Memory B cell (primary cell): ENCODE results near the gene ZBTB7C.

Source experiments
- ATAC-seq: fragments of 150-1000 bp; cut with Tn5 transposase; 2 replicates; pipeline ENCODE4 v1.10.0; 2021; ENCODE audit warnings: low read depth, mild to moderate bottlenecking, moderate library complexity
- DNase-seq, 2 donors: peaks; one replicate each; pipeline ENCODE4 v3.0.0; 2022; ENCODE audit warnings: low spot score in 2 of 2
- H3K27ac Mint-ChIP-seq: one replicate; pipeline ENCODE4 v1.8.0; 2022; ENCODE audit warnings: mild to moderate bottlenecking, moderate library complexity, mixed read lengths
- H3K27me3 Mint-ChIP-seq: one replicate; pipeline ENCODE4 v1.8.0; 2022; ENCODE audit warnings: mixed read lengths
- H3K36me3 Mint-ChIP-seq: one replicate; pipeline ENCODE4 v1.8.0; 2022; ENCODE audit warnings: mild to moderate bottlenecking, mixed read lengths
- H3K4me1 Mint-ChIP-seq: one replicate; pipeline ENCODE4 v1.8.0; 2022; ENCODE audit warnings: mixed read lengths
- H3K4me3 Mint-ChIP-seq: one replicate; pipeline ENCODE4 v1.8.0; 2022; ENCODE audit warnings: mild to moderate bottlenecking, moderate library complexity, mixed read lengths
- H3K9me3 Mint-ChIP-seq: one replicate; pipeline ENCODE4 v1.8.0; 2022; ENCODE audit warnings: mixed read lengths

The ZBTB7C gene

GRCh38 chr18:48138210-48138609 is 271.0 kb downstream of the ZBTB7C start:
- H3K36me3 Mint-ChIP-seq = no peaks in the 10 kb centered on the region
- H3K9me3 Mint-ChIP-seq = no peaks in the 10 kb centered on the region
- peaks cover 19% of the 10 kb centered on the region for H3K27me3 Mint-ChIP-seq
- ATAC-seq (no peak), DNase-seq (no peak)
- H3K4me3 Mint-ChIP-seq = no peak overlapping the region
- H3K27ac Mint-ChIP-seq = no peak overlapping the region
- no peaks in the 10 kb centered on the region for H3K4me1 Mint-ChIP-seq

DNA sequence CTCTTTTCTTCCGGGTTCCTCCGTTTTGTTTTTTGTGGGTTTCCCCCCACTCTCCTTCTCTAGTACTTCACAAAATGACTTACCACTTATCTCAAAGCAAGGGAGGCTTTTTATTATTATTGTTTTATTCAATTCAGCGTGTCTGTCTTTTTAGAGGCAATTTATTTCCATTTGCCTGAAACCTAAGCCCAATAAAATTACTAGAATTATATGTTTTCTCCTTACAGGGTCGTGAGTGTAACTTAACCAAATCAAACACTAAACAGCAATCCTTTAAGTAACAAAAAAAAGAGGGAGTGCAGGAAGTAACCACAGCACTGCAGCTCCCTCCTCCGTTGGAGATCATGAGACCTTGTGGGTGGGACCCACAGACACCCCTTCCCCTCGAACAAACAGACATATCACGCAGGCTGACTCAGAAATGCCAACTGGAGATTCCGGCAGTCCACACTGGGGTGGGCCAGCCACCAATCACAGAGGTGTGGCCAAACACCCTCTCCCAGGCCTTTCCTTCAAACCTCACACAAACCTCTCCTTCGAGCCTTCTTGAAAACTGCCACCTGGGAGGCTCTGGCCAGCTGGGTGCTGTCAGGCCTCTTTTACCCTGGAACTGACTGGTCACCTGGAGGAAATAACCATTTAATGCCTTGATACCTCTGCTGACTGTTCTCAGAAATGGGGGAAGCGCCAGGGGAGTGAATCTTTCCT is 271.7 kb downstream of the ZBTB7C start:
- DNase-seq = no peak
- H3K4me1 Mint-ChIP-seq = no peaks in the 10 kb centered on the region
- H3K9me3 Mint-ChIP-seq = no peaks in the 10 kb centered on the region
- peaks cover 15% of the 10 kb centered on the region for H3K27me3 Mint-ChIP-seq
- no peak for ATAC-seq
- H3K4me3 Mint-ChIP-seq = no peak overlapping the region
- H3K27ac Mint-ChIP-seq = no peak overlapping the region
- H3K36me3 Mint-ChIP-seq = no peaks in the 10 kb centered on the region

GRCh38 chr18:48136827-48137373 is 272.3 kb downstream of the ZBTB7C start:
- ATAC-seq (no peak), DNase-seq (no peak)
- H3K27me3 Mint-ChIP-seq = peaks cover 15% of the 10 kb centered on the region
- no peak overlapping the region for H3K4me3 Mint-ChIP-seq
- H3K4me1 Mint-ChIP-seq = no peaks in the 10 kb centered on the region
- no peak overlapping the region for H3K27ac Mint-ChIP-seq
- no peaks in the 10 kb centered on the region for H3K36me3 Mint-ChIP-seq
- no peaks in the 10 kb centered on the region for H3K9me3 Mint-ChIP-seq

GRCh38 chr18:48136051-48136826 is 272.9 kb downstream of the ZBTB7C start:
- Mint-ChIP-seq H3K36me3 (no peaks in the 10 kb centered on the region), H3K27me3 (peaks cover 15% of the 10 kb centered on the region), H3K4me3 (no peak overlapping the region)

GRCh38 chr18:48135436-48135966 is 273.7 kb downstream of the ZBTB7C start:
- ATAC-seq (no peak), DNase-seq (no peak)
- no peaks in the 10 kb centered on the region for H3K9me3 Mint-ChIP-seq
- no peaks in the 10 kb centered on the region for H3K4me1 Mint-ChIP-seq
- peaks cover 13% of the 10 kb centered on the region for H3K27me3 Mint-ChIP-seq
- H3K36me3 Mint-ChIP-seq = no peaks in the 10 kb centered on the region
- no peak overlapping the region for H3K27ac Mint-ChIP-seq
- no peak overlapping the region for H3K4me3 Mint-ChIP-seq

More at GRCh38 chr18:48136051-48136826, 272.9 kb downstream of the ZBTB7C start:
- DNase-seq (no peak), ATAC-seq (no peak)
- H3K9me3 Mint-ChIP-seq = no peaks in the 10 kb centered on the region
- H3K27ac Mint-ChIP-seq = no peak overlapping the region
- no peaks in the 10 kb centered on the region for H3K4me1 Mint-ChIP-seq

DNA sequence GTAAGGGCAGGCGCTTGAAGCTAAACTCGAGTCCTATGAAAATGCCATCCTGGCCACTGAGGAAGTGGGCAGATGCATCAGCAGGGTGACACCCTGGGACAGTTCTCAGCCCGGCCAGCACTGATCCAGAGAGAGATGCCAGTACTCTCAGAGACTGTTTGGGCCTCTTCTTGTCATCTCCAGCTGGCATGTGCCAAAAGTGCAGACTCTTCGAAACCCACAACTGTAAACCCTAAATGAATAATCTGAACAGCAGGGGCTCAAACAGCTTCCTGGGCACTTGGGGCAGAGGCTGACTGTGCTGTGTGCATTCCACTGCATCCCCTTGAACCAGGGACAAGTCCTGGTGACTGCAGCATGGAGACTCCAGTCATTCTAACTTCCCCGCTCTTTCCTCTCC is 274.6 kb downstream of the ZBTB7C start:
- no peak overlapping the region for H3K27ac Mint-ChIP-seq
- H3K27me3 Mint-ChIP-seq = peaks cover 13% of the 10 kb centered on the region
- H3K9me3 Mint-ChIP-seq = no peaks in the 10 kb centered on the region
- H3K36me3 Mint-ChIP-seq = no peaks in the 10 kb centered on the region
- ATAC-seq (no peak), DNase-seq (no peak)
- no peak overlapping the region for H3K4me3 Mint-ChIP-seq
- no peaks in the 10 kb centered on the region for H3K4me1 Mint-ChIP-seq

DNA sequence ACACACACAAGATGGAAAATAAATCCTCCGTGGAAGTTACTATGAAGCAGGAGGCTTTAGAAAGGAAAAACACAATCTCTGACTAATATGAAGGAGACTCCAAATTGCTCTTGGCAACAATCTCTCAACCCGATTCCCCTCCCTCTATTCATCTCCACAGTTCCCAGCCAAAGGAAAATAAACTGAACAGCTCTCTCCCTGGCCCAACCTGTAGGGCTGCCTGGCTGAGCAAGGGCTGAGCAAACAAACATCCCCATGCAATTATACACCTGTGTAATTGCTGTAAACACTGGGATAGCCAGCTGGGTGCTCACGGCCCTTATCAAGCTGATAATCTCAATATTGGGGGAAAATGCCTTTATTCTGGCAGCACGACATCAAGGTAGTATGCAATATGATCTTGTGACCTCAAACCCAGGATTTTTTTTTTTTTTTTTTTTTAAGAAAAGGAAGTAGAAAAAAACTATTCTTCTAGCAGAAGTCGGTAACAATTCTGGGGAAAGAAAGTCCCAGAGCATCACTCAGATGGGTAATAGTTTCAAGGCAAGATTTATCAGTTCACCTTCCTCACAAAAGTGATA is 275.4 kb downstream of the ZBTB7C start:
- ATAC-seq (no peak), DNase-seq (no peak)
- H3K9me3 Mint-ChIP-seq = no peaks in the 10 kb centered on the region
- peaks cover 11% of the 10 kb centered on the region for H3K27me3 Mint-ChIP-seq
- H3K36me3 Mint-ChIP-seq = no peaks in the 10 kb centered on the region
- H3K4me1 Mint-ChIP-seq = no peaks in the 10 kb centered on the region
- H3K27ac Mint-ChIP-seq = no peak overlapping the region
- no peak overlapping the region for H3K4me3 Mint-ChIP-seq

GRCh38 chr18:48132797-48133655 is 276.2 kb downstream of the ZBTB7C start:
- ATAC-seq = no peak
- no peaks in the 10 kb centered on the region for H3K36me3 Mint-ChIP-seq
- no peaks in the 10 kb centered on the region for H3K4me1 Mint-ChIP-seq
- no peak overlapping the region for H3K27ac Mint-ChIP-seq
- no peak for DNase-seq
- H3K4me3 Mint-ChIP-seq = no peak overlapping the region
- no peaks in the 10 kb centered on the region for H3K9me3 Mint-ChIP-seq
- H3K27me3 Mint-ChIP-seq = peaks cover 12% of the 10 kb centered on the region

- H3K4me1 Mint-ChIP-seq = no peaks in the 10 kb centered on the region
- H3K9me3 Mint-ChIP-seq = no peaks in the 10 kb centered on the region
- DNase-seq (no peak), ATAC-seq (no peak)
- H3K4me3 Mint-ChIP-seq = no peak overlapping the region
- no peak overlapping the region for H3K27ac Mint-ChIP-seq
- peaks cover 16% of the 10 kb centered on the region for H3K27me3 Mint-ChIP-seq
- H3K36me3 Mint-ChIP-seq = no peaks in the 10 kb centered on the region
Measured at GRCh38 chr18:48131042-48131441, 278.1 kb downstream of the ZBTB7C start.

GRCh38 chr18:48129621-48130082 is 279.5 kb downstream of the ZBTB7C start:
- no peak overlapping the region for H3K27ac Mint-ChIP-seq
- H3K4me3 Mint-ChIP-seq = no peak overlapping the region
- peaks cover 17% of the 10 kb centered on the region for H3K27me3 Mint-ChIP-seq
- DNase-seq (no peak), ATAC-seq (no peak)
- no peaks in the 10 kb centered on the region for H3K36me3 Mint-ChIP-seq
- H3K4me1 Mint-ChIP-seq = no peaks in the 10 kb centered on the region
- no peaks in the 10 kb centered on the region for H3K9me3 Mint-ChIP-seq

DNA sequence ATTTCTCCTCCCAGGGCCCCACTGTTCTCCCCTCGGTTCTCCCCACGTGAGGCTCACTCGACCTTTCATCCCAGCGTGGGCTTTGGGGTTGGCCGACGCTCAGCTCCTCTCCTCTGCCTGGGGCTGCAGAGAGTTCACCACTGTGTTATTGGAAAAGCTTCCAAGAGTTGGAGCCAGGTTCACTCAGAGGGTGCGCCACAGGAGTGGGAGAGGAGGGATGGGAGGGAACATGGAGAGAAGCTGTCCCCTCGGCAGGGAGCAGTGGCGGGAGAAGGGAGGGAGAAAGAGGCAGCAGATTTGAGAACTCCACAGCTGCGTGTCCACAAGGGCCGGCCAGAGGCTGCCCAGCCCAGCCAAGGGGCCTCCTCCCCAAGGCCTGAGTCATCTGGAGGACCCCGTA is 281.6 kb downstream of the ZBTB7C start:
- no peak for DNase-seq
- ATAC-seq = no peak
- Mint-ChIP-seq H3K9me3 (no peaks in the 10 kb centered on the region), H3K4me3 (no peak overlapping the region), H3K36me3 (no peaks in the 10 kb centered on the region), H3K27me3 (peaks cover 19% of the 10 kb centered on the region), H3K27ac (no peak overlapping the region), H3K4me1 (no peaks in the 10 kb centered on the region)

GRCh38 chr18:48126240-48126639 is 282.9 kb downstream of the ZBTB7C start:
- Mint-ChIP-seq H3K36me3 (no peaks in the 10 kb centered on the region), H3K4me1 (no peaks in the 10 kb centered on the region), H3K4me3 (no peak overlapping the region), H3K27me3 (peaks cover 19% of the 10 kb centered on the region), H3K9me3 (no peaks in the 10 kb centered on the region), H3K27ac (no peak overlapping the region)
- no peak for DNase-seq
- no peak for ATAC-seq

DNA sequence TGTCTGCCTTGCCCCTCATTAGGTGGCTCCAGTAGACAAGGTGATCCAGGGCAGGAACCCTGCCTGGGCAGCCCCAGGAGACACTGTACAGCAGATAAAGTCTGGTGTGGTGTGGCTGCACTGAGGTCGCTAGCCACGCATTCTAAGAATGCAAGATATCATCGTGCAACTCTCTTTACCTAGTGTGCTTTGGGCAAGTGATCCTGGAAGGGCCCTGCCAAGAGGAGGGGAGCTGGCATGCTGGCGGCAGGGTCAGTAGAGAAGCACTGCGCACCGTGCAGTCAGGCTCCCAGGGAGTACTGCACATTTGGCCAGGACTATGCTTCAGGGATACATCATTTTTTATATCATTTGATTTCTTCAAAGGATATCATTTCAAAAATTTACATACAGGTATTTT is 283.5 kb downstream of the ZBTB7C start:
- no peaks in the 10 kb centered on the region for H3K4me1 Mint-ChIP-seq
- no peak overlapping the region for H3K27ac Mint-ChIP-seq
- peaks cover 19% of the 10 kb centered on the region for H3K27me3 Mint-ChIP-seq
- no peak for ATAC-seq
- H3K4me3 Mint-ChIP-seq = no peak overlapping the region
- H3K9me3 Mint-ChIP-seq = no peaks in the 10 kb centered on the region
- H3K36me3 Mint-ChIP-seq = no peaks in the 10 kb centered on the region
- DNase-seq = no peak
